GM19397 (cell line): ENCODE measurements around the gene SESN2.

Source experiments
- ATAC-seq: cut with Tn5 transposase; IDR thresholded peaks from one replicate; pipeline ENCODE4 v1.9.1; 2021; ENCODE audit warnings: mild to moderate bottlenecking, moderate library complexity; ENCODE audit not compliant: unreplicated experiment

SESN2 gene

DNA sequence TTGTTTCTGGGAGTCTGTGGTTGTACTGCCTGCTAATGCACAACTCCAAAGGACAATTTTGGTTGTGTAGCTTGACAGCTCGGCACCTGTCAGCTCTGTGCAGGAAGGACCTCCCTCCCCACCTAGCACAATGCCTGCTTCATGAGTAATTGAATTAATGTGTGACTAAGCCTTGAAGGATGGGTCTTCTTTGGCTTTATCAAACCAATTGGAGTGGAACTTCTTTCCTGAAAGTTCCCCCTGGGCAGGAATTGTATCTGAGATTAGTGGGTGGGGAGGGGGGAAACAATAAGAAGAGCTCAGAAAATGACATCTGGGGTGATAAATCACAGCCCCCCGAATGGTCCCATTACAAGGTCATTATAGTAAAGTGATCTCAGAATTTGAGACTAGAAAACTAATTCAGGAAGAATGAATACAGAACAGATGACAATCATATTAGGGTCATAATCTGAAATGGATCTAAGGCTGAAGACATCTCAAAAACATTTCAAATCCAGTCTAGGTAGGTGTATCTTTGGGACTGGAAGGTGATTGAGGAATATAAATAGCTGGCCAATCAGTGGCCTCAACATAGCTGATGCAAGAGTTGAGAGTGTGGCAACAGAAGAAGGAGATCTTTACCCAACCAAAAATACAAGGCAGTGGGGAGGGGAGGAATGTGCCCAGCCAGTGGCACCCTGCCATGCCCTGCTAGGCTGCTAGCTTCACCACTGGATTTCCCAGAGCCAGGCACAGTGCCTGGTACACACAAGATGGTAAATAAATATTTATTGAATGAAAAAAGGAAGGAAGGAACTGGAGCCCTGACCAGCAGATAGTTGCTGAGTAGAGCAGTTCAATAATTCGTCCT lies 10.1 kb upstream of the SESN2 start:
- ATAC-seq, result no peak

DNA sequence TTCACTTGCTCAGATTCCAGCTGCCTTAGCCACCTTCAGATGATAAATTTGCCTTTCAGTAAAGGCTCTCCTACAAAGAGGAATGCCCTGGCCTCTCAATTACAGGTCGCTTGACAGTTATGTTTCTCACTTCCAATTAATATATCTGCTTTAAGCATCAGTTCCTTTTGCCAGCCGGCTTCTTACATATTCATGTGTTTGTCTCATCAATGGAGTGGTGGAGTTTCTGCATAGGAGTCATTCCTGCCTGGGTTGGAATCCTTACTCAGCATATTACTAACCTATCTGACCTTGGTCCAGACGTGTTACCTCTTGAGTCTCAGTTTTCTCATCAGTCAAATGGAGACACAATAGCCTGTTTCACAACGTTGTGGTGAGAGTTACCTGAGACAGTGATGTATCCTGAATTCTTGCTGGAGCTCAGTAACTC lies 9.4 kb upstream of the SESN2 start:
- ATAC-seq, result no peak

DNA sequence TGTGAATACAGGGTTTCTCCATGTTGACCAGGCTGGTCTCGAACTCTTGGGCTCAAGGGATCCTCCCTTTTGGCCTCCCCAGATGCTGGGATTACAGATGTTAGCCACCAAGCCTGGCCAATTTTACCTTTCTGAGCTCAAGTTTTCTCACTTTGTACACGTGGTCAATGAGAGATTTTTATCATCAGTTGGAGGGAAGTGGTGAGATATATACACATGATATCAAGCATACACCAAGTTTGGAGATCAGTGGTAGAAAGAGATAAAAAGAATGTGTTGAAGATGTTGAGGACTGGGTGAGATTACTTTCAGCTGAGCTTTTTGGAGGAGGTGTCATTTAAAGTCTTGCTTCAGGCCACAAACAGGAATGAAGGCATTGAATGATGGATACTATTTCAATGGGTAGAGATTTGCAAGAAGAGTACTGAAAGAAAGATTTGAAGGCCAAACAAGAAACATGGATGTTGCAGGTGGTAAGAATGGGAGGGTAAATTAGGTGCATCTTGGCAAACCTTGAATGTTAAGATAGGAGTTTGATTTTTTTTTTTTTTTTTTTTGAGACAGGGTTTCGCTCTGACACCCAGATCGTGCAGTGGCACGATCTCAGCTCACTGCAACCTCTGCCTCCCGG lies 3.0 kb upstream of the SESN2 start:
- no peak for ATAC-seq

DNA sequence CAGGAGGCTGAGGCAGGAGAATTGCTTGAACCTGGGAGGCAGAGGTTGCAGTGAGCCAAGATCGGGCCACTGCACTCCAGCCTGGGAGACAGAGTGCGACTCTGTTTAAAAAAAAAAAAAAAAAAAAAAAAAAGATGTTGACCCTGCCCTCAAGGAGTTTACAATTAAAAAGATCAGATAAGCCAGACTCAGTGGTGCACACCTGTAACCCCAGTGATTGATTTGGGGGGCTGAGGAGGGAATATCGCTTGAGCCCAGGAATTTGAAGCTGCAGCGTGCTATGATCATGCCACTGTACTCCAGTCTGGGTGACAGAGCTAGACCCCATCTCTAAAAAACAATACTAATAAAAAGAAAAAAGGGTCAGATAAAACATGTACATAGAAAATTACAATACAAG lies 1.6 kb upstream of the SESN2 start:
- no peak for ATAC-seq

DNA sequence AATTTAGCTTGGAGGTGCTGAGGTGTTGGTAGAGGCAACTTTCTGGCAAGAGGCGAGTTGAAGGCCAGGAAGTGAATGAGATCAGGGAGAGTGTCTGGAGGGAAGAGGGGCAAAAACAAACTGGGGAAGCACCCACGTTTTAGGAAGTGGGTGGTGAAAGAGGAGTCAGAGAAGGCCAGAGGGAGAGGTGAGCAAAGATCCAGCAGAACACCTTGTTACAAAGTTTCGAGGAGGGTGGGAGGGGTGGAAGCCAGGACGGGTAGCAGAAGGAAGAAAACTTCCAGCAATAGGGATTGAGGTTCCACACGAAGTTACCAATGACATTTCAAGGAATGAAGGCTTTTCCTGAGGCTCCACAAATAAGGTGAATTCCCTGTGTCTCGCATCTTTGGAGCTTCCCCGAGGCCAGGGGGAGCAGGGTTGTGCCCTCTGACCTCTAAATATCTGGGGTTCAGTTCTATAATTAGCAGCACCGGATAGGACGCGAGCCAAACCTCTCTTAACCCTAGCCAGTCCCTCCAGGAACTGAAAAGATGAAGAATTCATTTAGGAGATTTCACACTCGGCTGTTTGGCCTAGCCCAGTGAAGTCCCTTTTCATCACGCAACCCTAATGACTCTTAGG lies 578 bp upstream of the SESN2 start:
- no peak for ATAC-seq

DNA sequence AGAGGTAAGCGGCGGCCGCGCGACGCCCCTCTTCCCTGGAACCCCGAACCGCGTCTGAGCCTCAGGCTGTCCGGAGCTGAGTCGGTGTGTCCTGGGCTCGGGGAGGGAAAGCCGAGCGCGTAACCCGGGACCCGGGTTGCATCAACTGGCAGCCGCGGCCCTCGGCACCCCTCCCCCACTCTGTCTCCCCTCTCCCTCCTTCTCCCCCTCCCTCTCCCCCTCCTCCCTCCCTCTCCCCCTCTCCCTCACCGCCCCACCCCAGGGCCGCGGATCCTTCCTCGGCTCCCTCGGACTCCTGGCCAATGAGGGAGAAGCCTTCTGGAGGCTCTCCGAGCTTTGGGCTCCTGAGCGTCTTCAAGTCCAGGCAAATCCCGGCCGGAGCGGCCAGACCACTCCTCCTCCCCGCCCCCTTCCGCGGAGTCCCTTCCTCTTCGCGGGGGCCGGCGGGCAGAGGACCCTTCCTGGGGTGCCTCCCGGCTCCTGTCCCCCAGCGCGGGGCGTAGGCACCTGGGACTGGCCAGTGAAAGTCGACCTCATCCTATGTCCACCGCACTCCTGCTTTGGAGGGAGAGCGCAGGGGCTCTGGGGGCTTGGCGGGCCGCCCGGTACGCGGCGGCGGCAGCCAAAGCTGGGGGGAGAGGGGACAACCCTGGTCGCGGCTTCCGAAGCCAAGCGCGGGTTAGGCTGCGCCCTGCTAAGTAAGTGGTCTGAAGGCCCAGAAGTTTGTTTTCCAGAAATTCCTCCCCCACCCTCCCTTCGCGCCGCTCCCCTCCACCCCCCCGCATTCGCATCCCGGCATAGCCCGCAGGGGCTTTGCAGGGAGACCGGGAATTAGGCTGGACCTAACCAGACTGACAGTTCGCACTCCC lies 850 bp downstream of the SESN2 start:
- ATAC-seq, result peak; percentile 10

DNA sequence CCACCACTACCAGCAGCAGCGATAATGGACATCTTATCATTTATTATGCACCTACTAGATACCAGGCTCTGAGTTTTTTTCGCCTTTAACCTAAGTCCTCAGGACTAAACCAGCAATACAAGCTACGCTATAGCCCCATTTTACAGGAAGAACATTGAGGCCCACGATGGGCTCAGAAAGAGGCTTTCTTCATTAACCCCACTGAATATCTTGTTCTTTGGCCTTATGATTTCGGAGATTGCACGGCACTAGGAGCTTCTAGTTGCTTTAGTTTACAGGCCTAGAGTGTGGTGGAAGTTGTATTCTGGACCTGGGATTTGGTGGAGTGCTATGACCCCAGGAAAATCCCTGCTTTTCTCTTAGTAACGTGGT lies 1.5 kb downstream of the SESN2 start:
- no peak for ATAC-seq

DNA sequence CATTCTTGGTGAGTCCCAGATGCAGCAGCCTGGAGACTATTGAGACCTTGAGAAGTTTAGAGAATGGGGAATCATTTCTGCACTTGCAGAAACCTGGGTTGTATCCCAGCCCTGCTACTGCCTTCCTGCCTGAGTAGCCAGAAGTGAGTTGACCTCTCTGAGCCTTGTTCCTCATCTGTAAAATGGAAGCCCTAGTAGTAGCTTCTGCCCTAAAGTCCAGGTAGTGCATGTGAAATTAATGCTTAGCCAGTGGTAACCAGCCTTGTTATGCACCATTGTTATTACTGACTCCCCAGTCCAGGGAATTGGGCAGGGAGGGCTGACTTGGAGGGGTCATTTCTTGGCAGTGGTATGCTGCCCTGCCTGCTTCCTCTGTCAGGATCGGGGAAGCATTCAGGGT lies 5.6 kb downstream of the SESN2 start:
- no peak for ATAC-seq

DNA sequence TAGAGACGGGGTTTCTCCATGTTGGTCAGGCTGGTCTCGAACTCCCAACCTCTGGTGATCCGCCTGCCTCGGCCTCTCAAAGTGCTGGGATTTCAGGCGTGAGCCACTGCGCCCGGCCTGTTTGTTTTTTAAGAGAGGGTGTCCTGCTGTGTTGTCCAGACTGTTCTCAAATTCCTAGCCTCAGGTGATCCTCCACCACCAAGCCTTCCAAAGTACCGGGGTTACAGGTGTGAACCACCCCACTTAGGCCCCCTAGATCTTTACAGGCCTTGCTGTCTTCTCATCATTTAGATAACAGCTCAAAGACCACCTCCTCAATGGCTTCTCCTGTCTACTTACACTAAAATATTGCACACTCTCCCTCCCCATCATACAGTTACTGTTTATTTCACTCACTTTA lies 6.3 kb downstream of the SESN2 start:
- ATAC-seq, result no peak

DNA sequence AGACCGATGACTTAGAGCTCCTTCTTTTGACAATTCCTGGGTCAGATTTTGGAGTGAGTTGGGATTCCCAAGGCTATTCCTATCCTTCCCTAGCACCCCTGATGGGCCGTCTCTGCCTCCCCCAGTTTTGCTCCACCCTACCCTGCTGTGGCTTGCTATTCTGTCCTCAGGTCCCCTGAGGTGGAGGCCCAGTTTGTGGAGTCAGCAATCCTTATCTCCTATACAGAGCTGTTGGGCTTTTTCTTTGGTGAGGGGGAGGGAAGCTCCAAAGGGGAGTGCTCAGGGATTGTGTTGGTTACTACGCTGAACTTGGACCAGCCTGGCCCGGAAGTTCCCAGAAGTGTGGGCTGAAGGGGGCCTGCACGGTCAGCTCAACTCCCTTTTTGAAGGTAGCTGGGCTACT lies 7.6 kb downstream of the SESN2 start:
- no peak for ATAC-seq

DNA sequence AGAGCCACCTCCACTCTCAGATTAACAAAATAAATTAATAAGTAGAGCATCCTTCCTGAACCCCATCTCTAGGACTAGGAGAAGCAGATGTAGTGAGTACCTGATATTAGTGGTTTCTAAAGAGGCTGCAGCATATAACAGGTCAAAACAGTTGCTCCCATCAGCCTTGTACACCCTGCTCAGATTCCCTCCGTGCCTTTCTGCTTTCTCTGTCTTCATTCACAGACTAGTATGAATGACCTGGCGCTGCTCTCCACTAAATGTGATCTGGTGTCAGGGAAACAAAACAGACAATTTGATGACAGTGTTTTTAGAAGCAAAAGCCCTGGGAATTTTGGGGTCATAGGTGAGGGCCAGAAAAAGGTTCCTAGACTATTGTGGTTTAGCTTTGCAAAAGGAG lies 8.3 kb downstream of the SESN2 start:
- no peak for ATAC-seq

DNA sequence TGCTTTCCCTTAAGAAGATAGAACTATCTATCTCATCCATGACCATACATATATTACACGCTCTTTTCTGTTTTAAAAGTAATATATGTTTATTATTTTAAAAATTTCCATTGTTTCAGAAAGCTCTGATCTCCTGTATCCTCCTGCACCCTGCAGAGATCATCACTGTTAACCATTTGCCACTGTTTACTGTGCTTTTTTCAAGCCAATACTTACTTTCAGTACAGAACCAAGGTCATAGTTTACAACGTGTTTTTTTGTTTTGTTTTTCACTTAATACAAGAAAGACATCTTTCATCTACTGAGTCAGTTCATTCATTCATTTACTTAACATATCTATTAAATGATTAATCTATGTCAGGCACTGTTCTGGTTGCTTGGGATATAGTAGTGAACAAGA lies 10.2 kb downstream of the SESN2 start:
- ATAC-seq, result no peak

DNA sequence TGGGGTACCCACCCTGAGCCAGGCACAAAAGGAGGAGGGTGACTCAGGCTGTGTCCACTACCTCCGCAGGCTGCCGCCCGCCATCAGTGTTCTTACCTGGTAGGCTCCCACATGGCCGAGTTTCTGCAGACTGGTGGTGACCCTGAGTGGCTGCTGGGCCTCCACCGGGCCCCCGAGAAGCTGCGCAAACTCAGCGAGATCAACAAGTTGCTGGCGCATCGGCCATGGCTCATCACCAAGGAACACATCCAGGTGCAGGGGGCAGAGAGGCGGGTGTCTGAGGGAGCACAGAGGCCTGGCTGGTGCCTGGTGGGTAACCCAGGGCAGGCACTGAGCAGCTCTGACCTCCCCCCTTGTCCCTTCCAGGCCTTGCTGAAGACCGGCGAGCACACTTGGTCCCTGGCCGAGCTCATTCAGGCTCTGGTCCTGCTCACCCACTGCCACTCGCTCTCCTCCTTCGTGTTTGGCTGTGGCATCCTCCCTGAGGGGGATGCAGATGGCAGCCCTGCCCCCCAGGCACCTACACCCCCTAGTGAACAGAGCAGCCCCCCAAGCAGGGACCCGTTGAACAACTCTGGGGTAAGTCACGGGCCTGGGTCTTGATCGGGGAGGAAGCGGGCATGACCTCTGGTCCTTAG lies 13.0 kb downstream of the SESN2 start:
- ATAC-seq, result no peak

DNA sequence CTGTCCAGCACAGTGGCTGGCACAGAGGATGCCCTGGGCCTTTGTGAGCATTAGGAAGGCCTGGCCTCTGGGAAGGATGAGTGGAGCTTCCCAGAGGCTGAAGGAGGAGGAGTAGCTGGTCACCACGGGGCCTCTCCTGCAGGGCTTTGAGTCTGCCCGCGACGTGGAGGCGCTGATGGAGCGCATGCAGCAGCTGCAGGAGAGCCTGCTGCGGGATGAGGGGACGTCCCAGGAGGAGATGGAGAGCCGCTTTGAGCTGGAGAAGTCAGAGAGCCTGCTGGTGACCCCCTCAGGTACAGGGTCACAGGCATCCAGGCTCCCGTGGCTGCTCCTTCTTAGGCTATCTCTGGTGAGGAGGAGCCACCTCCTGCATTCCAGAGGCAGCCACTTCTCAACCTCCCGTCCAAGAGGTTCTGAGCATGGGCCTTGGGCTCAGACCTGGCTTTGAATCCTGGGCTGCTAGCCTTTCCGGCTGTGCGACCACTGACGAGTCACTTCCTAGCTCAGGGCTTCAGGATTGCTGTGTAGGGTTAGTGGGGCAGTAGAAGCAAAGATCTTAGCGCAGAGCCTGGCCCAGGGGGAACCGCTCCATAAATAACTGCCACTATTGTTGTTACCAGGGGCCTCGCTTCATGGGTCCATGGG lies 14.0 kb downstream of the SESN2 start:
- no peak for ATAC-seq

DNA sequence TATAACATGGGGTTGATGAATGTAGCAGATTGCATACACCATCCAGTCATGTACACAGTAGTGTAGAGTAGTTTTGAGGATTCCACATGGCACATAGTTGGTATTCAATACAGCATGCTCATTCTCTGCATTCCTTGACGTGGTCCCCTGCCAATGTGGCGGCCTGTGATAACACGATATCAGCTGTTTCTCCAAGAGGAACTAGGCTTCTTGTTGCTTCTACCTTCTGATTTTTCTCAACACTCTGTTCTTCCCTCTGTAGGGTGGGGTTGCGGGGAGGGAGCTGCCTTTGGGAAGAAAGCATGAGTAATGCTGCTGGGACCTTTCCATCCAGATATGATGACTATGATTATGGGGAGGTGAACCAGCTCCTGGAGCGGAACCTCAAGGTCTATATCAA lies 19.4 kb downstream of the SESN2 start:
- no peak for ATAC-seq

DNA sequence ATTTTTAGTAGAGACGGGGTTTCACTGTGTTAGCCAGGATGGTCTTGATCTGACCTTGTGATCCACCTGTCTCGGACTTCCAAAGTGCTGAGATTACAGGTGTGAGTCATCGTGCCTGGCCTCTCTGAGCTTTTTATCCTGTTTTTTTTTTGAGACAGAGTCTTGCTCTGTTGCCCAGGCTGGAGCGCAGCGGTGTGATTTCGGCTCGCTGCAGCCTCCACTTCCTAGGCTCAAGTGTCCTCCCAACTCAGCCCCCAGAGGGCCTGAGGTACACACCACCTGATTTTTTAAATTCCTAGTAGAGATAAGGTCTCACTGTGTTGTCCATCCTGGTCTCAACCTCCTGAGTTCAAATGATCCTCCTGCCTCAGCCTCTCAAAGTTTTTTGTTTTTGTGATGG lies 20.4 kb downstream of the SESN2 start:
- no peak for ATAC-seq

DNA sequence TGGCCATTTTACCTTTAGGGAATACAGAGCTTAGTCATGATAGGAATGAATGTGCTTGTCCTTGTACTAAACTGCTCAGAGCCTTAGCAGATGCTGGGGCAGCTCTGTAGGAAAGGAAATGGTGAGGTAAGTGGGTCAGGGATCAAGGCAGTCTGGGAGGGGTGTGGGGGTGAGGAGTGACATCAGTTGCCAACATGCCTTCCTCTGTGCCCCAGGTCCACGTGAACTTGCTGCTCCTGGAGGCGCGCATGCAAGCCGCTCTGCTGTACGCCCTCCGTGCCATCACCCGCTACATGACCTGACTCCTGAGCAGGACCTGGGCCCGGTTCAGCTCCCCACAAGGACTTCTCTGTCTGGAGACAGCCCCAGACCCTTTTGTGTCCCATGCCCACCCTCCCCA lies 21.2 kb downstream of the SESN2 start:
- no peak for ATAC-seq

DNA sequence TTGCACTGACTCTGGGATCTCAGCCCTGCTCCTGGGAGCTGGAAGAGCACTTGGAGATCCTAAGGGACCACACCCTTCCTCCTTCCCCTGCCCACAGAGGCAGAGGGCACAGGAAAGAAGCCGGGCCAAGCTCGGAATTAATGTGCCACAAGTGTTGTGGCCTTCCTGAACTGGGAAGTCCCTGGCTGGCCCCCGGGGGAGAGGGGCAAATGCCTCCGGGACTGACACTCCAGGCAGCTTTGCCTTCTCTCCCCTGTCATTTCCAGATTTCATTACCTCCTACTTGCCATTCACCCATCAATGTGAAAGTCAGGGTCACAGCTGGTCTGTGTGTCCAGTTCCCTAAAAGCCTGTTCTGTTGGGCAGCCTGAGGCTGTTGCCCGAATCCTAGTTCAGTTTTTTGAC lies 21.7 kb downstream of the SESN2 start:
- ATAC-seq, result no peak

DNA sequence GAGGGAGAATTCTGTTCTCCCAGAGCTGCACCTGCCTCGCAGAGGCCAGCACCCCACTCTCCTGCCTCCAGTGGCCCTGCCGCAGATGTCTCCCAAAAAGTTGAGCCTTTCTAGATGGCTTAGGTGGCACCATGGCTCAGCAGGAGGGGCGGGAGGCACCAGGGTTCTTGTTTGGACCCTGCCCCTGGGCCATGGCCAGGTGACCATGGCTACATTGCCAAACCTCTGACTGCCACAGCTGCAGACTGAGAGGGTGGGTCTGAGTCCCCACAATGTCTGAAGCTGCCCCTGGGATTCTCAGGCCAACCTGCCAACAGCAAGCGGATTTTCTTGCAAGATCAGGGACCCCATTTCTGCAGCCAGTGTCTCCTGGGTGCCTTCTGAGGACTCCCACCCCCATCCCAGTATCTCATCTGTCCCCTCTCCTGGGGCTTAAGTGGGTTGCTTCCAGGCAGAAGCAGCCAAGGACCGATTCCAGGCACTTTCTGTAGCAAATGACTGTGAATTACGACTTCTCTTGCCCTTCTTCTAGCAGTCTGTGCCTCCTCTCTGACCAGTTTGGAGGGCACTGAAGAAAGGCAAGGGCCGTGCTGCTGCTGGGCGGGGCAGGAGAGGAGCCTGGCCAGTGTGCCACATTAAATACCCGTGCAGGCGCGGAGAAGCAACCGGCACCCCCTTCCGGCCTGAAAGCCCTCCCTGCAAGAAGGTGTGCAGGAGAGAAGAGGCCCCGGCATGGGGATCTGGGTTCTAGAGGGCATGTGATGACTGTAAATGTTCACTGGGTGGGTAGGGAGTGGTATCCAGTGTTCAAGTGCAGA lies 22.5 kb downstream of the SESN2 start:
- ATAC-seq, result no peak
